NCI-H2107 treated with DMSO at 0.1 percent for 48 hours (cell line): ENCODE results near the gene GINS1.
"Not testable (repeated sequence)": the region's sequence is repeated elsewhere in the genome, so short reads cannot be mapped to it uniquely, and the experiment has no call there.

Source experiments
- DNase-seq: peaks from one replicate; lab custom pipeline; 2025; ENCODE audit not compliant: unreplicated experiment; lab: John Stamatoyannopoulos, UW

The GINS1 gene

GRCh38 chr20:25389858-25390537 is 17.5 kb upstream of the GINS1 start:
- no peak for DNase-seq

- DNase-seq: peak; percentile 81
These were observed 16.6 kb upstream of the GINS1 start, which contains the start of gene ABHD12 for GRCh38 chr20:25390538-25391528. TSS of gene ABHD12 (minus strand) at chr20:25390835. CDS start at chr20:25390703, 132 bp downstream.

GRCh38 chr20:25394276-25394675 is 13.2 kb upstream of the GINS1 start:
- DNase-seq: no peak

- DNase-seq: no peak
These were observed 12.5 kb upstream of the GINS1 start for GRCh38 chr20:25394996-25395395.

GRCh38 chr20:25397096-25397495 is 10.4 kb upstream of the GINS1 start:
- DNase-seq: no peak

- DNase-seq: no peak
These were observed 9.7 kb upstream of the GINS1 start for GRCh38 chr20:25397821-25398220.

GRCh38 chr20:25398376-25399036 is 9.0 kb upstream of the GINS1 start:
- DNase-seq: no peak

- DNase-seq: peak; percentile 33
These were observed 8.4 kb upstream of the GINS1 start for GRCh38 chr20:25399037-25399430.

- DNase-seq: not testable (repeated sequence)
These were observed 7.2 kb upstream of the GINS1 start for GRCh38 chr20:25400291-25400732.

- no peak for DNase-seq
These were observed 4.9 kb upstream of the GINS1 start for GRCh38 chr20:25402583-25402982.

GRCh38 chr20:25408170-25408547 is 686 bp downstream of the GINS1 start:
- DNase-seq: no peak

GRCh38 chr20:25408890-25409289 is 1.4 kb downstream of the GINS1 start:
- no peak for DNase-seq

- DNase-seq: no peak
These were observed 11.3 kb downstream of the GINS1 start for GRCh38 chr20:25418776-25419175.

- DNase-seq: no peak
These were observed 13.6 kb downstream of the GINS1 start for GRCh38 chr20:25421102-25421501.

GRCh38 chr20:25422032-25422431 is 14.6 kb downstream of the GINS1 start:
- no peak for DNase-seq

GRCh38 chr20:25424536-25424935 is 17.1 kb downstream of the GINS1 start:
- no peak for DNase-seq

GRCh38 chr20:25437153-25437581 is 29.7 kb downstream of the GINS1 start:
- DNase-seq: no peak

- DNase-seq: no peak
These were observed 31.9 kb downstream of the GINS1 start for GRCh38 chr20:25439328-25439727.

GRCh38 chr20:25444556-25444955 is 37.1 kb downstream of the GINS1 start:
- no peak for DNase-seq

GRCh38 chr20:25447671-25448070 is 40.2 kb downstream of the GINS1 start:
- DNase-seq: no peak

GRCh38 chr20:25452333-25452732 is 44.9 kb downstream of the GINS1 start:
- DNase-seq: no peak
